DND-41 (cell line): ENCODE data around the gene SLC13A3.

ENCODE experiments used
- ATAC-seq: fragments of 200-7000 bp; cut with Tn5 transposase; 3 replicates; pipeline ENCODE4 v1.9.1; 2021; ENCODE audit warnings: low read depth; ENCODE audit not compliant: insufficient read depth
- DNase-seq: peaks from one replicate; pipeline ENCODE4 v3.0.0-alpha.2; 2020
- H2AFZ ChIP-seq: 2 replicates; pipeline ENCODE4 v1.6.0; 2012; ENCODE audit warnings: low read depth, low read length
- H3K27ac ChIP-seq: 2 replicates; pipeline ENCODE4 v1.5.1; 2012; ENCODE audit warnings: low read length, inconsistent platforms
- H3K27me3 ChIP-seq: fragments of 200-600 bp; sonication (generic); 2 replicates; pipeline ENCODE4 v1.6.0; 2012; ENCODE audit warnings: low read length, mild to moderate bottlenecking, inconsistent platforms; ENCODE audit not compliant: insufficient read depth, poor library complexity
- H3K36me3 ChIP-seq: 2 replicates; pipeline ENCODE4 v1.5.1; 2012; ENCODE audit warnings: low read length, inconsistent platforms; ENCODE audit not compliant: insufficient read depth
- H3K4me1 ChIP-seq: 2 replicates; pipeline ENCODE4 v1.5.1; 2012; ENCODE audit warnings: mild to moderate bottlenecking, low read length; ENCODE audit not compliant: insufficient read depth
- H3K4me2 ChIP-seq: 2 replicates; pipeline ENCODE4 v1.6.0; 2012; ENCODE audit warnings: mild to moderate bottlenecking, moderate library complexity, low read length, inconsistent platforms; ENCODE audit not compliant: insufficient read depth
- H3K4me3 ChIP-seq, 2 experiments: fragments of 200-600 bp in 1 of 2; shearing (Covaris generic) in 1 of 2; 2 replicates each; pipeline ENCODE4 v1.5.1; 2012 to 2016; ENCODE audit warnings: inconsistent platforms in 2 of 2, low read length in 2 of 2, mild to moderate bottlenecking in 2 of 2, low read depth in 1 of 2, moderate library complexity in 1 of 2
- H3K79me2 ChIP-seq: 2 replicates; pipeline ENCODE4 v1.6.0; 2012; ENCODE audit warnings: low read length, inconsistent platforms; ENCODE audit not compliant: insufficient read depth
- H3K9ac ChIP-seq: 2 replicates; pipeline ENCODE4 v1.6.0; 2012; ENCODE audit warnings: low read depth, mild to moderate bottlenecking, inconsistent platforms, low read length, moderate library complexity
- H3K9me3 ChIP-seq: 2 replicates; pipeline ENCODE4 v1.5.1; 2012; ENCODE audit warnings: low read length, moderate library complexity, mild to moderate bottlenecking, inconsistent platforms; ENCODE audit not compliant: insufficient read depth, severe bottlenecking
- H4K20me1 ChIP-seq: 2 replicates; pipeline ENCODE4 v1.6.0; 2012; ENCODE audit warnings: low read length; ENCODE audit not compliant: insufficient read depth
- EZH2 ChIP-seq: IDR thresholded peaks from 3 replicates; pipeline ENCODE4 v1.6.1; 2012; ENCODE audit warnings: borderline replicate concordance, low read depth, mild to moderate bottlenecking, moderate library complexity, low read length, inconsistent platforms; ENCODE audit not compliant: severe bottlenecking
- TF ChIP-seq, protein P1 (sequence below): IDR thresholded peaks from 2 replicates; pipeline ENCODE4 v1.5.1; 2012; ENCODE audit warnings: borderline replicate concordance, low read length, moderate library complexity, mild to moderate bottlenecking; ENCODE audit not compliant: poor library complexity, severe bottlenecking; ENCODE audit errors: extremely low read depth

The SLC13A3 gene

DNA sequence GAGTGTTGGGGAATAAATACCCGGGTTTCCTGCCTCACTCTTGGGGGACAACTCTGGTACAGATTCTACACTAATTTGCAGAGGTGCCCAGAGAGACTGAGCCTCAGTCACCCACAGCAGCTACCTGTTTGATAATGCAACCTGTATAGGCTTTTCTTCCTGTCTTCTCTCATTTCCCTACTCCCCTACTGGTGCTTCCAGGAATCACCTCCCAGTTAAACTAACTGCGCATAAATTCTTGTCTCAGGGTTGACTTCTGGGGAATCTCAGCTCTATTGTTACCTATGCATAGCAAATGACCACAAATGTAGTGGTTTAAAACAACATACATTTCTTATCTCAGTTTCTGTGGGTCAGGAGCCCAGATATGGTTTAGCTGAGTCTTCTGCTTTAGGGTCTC is 112.1 kb downstream of the SLC13A3 start:
- H3K27me3 ChIP-seq: peaks cover 22% of the 10 kb centered on the region
- H3K9me3 ChIP-seq: no peaks in the 10 kb centered on the region
- 0 out of 2 replicates have a peak, but pooled peaks cover 5% of the 10 kb centered on the region for H4K20me1 ChIP-seq
- H3K79me2 ChIP-seq: no peaks in the 10 kb centered on the region
- no peak for ATAC-seq
- H3K4me3 ChIP-seq: no peak overlapping the region
- no peak overlapping the region for H3K4me2 ChIP-seq
- no peaks in the 10 kb centered on the region for H3K4me1 ChIP-seq
- no peak overlapping the region for H3K27ac ChIP-seq
- H2AFZ ChIP-seq: no peak overlapping the region
- TF ChIP-seq, protein P1, sequence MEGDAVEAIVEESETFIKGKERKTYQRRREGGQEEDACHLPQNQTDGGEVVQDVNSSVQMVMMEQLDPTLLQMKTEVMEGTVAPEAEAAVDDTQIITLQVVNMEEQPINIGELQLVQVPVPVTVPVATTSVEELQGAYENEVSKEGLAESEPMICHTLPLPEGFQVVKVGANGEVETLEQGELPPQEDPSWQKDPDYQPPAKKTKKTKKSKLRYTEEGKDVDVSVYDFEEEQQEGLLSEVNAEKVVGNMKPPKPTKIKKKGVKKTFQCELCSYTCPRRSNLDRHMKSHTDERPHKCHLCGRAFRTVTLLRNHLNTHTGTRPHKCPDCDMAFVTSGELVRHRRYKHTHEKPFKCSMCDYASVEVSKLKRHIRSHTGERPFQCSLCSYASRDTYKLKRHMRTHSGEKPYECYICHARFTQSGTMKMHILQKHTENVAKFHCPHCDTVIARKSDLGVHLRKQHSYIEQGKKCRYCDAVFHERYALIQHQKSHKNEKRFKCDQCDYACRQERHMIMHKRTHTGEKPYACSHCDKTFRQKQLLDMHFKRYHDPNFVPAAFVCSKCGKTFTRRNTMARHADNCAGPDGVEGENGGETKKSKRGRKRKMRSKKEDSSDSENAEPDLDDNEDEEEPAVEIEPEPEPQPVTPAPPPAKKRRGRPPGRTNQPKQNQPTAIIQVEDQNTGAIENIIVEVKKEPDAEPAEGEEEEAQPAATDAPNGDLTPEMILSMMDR: no peak
- TF ChIP-seq EZH2: no peak
- DNase-seq: no peak
- H3K9ac ChIP-seq: no peak overlapping the region
- no peaks in the 10 kb centered on the region for H3K36me3 ChIP-seq

DNA sequence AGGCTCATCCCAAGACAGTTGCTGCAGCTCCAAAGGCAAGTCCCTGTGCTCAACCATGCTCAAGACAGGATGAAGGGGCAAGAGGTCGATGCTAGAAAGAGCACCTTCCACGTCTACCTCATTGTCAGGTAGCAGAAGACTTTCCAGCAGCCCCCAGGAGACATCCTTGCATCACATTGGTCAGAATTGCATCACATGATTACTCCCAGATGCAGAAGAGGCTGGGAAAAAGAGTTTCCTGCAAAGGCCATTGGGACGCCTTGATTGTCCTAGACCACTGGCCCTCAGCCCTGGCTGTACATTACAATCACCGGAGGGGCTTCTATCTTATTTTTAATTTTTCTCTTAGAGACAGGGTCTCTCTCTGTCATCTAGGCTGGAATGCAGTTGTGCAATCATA is 120.6 kb downstream of the SLC13A3 start:
- Histone ChIP-seq H4K20me1 (no peaks in the 10 kb centered on the region; the same call in 1 of the 2 replicates), H3K4me1 (no peaks in the 10 kb centered on the region), H3K4me3 (no peak overlapping the region), H3K27ac (no peak overlapping the region), H3K4me2 (no peak overlapping the region), H2AFZ (no peak overlapping the region), H3K79me2 (no peaks in the 10 kb centered on the region), H3K36me3 (no peaks in the 10 kb centered on the region), H3K9me3 (no peaks in the 10 kb centered on the region), H3K9ac (no peak overlapping the region), H3K27me3 (peaks cover 6% of the 10 kb centered on the region)
- TF ChIP-seq EZH2: no peak
- TF ChIP-seq, protein P1: no peak
- DNase-seq (no peak), ATAC-seq (no peak)

DNA sequence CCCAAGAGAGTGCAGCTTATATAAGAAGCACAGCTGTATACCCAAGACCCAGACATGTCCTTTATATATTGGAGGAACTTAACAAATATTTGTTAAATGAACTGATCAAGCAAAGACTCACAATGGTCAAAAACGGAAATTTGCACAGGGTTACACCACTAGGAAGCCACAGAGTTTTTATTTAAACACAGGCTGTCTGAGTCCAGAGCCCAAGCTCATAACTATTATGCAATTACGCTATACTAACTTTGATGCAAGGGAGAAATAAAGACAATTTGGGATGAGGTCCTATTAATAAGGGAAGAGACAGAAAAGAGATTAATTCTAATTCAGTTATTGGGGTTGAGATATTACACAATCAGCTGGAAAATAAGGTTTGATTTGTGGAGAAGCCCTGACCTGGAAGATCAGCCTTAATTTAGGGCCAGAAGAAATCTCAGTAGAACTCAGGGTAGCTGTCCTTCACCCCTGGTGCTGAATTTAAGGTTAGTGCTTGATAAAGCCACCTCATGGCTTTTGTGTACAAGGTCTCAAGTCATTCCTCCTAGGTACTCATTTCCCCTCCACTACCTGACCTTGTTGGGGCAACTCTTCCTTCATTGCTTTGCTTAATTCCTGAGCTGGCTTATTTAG is 127.4 kb downstream of the SLC13A3 start:
- Histone ChIP-seq H3K4me2 (no peak overlapping the region), H3K4me3 (no peak overlapping the region), H3K79me2 (no peaks in the 10 kb centered on the region), H3K27me3 (peaks cover 3% of the 10 kb centered on the region), H3K4me1 (no peaks in the 10 kb centered on the region), H3K27ac (no peak overlapping the region), H3K36me3 (no peaks in the 10 kb centered on the region), H2AFZ (no peak overlapping the region), H3K9me3 (no peaks in the 10 kb centered on the region), H3K9ac (no peak overlapping the region), H4K20me1 (no peaks in the 10 kb centered on the region)
- no peak for TF ChIP-seq EZH2
- TF ChIP-seq, protein P1: no peak
- ATAC-seq (no peak), DNase-seq (peak; percentile 34)
